GM10266 (cell line): ENCODE data around the gene RPLP2.

ENCODE experiments used
- DNase-seq: peaks from one replicate; pipeline ENCODE4 v3.0.0; 2012; ENCODE audit errors: extremely low spot score
- CTCF ChIP-seq: IDR thresholded peaks from 2 replicates; pipeline ENCODE4 v1.5.1; 2012; ENCODE audit warnings: mild to moderate bottlenecking, low read depth; ENCODE audit not compliant: control insufficient read depth, insufficient read depth; ENCODE audit errors: missing control alignments

The RPLP2 gene

GRCh38 chr11:764322-765024, 45.3 kb upstream of the RPLP2 start:
- TF ChIP-seq CTCF: no peak
- no peak for DNase-seq

DNA sequence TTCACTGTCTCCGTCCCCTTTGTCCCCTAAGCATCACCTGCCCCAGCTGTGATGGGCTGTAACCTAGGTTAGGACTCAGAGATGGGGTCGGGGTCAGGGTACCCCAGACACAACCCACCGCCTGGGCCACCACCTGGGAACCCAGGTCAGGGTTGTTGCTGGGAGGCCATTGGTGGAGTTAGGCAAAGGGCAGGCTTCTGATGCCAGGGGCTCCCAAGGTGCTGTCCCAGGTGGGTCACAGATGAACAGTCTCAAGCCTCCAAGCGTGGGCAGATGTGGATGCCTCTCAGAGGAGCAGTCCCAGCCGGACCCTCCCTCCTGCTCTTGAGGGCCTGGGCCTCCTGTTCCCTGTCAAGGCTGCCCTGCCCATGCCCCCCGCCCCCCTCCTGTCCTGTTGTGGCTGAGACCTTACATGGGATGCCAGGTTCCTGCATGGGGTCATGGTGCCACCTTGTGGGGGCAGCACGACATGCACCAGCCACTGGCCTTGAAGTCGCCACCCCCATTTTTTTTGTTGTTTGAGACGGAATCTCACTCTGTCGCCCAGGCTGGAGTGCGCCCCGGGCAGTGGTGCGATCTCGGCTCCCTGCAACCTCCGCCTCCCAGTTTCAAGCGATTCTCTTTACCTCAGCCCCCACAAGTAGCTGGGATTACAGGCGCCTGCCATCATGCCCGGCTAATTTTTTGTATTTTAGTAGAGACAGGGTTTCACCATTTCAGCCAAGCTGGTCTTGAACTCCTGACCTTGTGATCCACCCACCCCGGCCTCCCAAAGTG, 44.6 kb upstream of the RPLP2 start:
- TF ChIP-seq CTCF: peak; percentile 66
- DNase-seq: peak; percentile 81

GRCh38 chr11:765802-766091, 44.0 kb upstream of the RPLP2 start:
- DNase-seq: no peak
- TF ChIP-seq CTCF: no peak

DNA sequence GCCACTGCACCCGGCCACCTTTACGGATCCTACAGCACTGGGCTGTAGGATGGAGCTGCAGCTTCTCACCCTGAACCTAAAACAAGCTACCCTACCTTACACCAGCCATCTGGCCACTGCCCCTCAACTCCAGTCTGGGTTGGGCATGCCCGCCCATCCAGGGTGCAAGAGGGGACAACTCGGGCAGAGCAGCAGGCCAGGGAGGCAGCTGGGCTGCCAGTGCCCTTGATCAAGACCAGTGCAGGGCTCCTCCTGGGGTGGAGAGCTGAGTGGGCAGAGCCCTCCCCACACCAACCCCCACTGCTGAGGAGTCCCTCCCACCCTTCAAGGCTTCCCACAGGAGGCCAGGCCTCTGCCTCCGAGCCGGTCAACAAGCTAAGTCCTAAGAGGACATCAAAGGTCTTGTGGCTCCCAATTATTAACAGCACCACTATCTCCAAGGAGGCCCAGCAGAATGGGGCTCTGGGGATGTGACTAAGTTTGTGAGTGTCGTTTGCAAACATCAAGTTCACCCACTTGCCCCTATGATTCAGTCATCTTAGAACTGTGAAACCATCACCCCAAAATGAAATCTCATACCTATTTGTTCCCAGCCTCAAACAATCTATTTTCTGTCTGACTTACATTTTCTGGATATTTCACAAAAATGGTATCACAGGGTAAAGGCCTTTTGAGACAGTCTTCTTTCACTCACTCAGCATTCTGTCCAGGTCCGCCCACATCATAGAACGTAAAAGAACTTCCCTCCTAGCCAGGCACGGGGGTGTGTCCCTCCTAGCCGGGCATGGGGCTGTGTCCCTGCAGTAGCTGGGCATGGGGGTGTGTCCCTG, 43.4 kb upstream of the RPLP2 start:
- no peak for DNase-seq
- TF ChIP-seq CTCF: no peak

DNA sequence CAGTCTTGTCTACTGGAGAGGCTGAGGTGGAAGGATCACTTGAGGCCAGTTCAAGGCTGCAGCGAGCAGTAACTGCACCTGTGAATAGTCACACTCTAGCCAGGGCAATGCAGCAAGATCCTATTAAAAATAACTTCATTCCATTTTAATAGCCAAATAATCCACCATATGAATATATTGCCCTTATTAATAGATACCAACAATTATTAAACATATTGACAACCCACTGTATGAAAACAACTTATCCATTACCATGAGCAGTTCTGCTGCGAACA, 42.9 kb upstream of the RPLP2 start:
- TF ChIP-seq CTCF: no peak
- no peak for DNase-seq

GRCh38 chr11:767238-767637, 42.5 kb upstream of the RPLP2 start:
- DNase-seq: no peak

More at GRCh38 chr11:767238-767637, 42.5 kb upstream of the RPLP2 start:
- TF ChIP-seq CTCF: no peak
